ENCODE results near the gene DESI1. TPM values are rescaled to one million over a fixed set of nuclear protein-coding genes. Genes with fewer than 3 reads are reported as not detected.
"Not testable (repeated sequence)": the region's sequence is repeated elsewhere in the genome, so short reads cannot be mapped to it uniquely, and the experiment has no call there.

Gene DESI1
- 34.5 TPM for total RNA-seq (ENCODE audit: unreplicated experiment)
- long read RNA-seq, transcript DESI1-201 (6 exons, 3,833 nt) = major isoform, 8 of 19 reads
- long read RNA-seq, partial matches to known transcripts = 0 of 19 reads
- long read RNA-seq, other reads (novel, unspliced or antisense) = 11 of 19 reads

GRCh38 chr22:41620589-41621098 lies at the start of gene DESI1:
DESI1 (minus strand) TSS chr22:41621043; CDS start chr22:41620839, 204 bp downstream.
- H3K9me3 Mint-ChIP-seq (ENCODE audit: unreplicated experiment) = peaks cover 4% of the 10 kb centered on the region
- peaks cover 9% of the 10 kb centered on the region for H3K4me1 Mint-ChIP-seq (ENCODE audit: low read depth, unreplicated experiment)
- H3K36me3 Mint-ChIP-seq (ENCODE audit: unreplicated experiment) = no peaks in the 10 kb centered on the region
- peaks cover 3% of the 10 kb centered on the region for H3K27me3 Mint-ChIP-seq (ENCODE audit: unreplicated experiment)
- H3K4me3 Mint-ChIP-seq (ENCODE audit: unreplicated experiment) = peak within 1 kb of the TSS; percentile 98
- no peak for DNase-seq
- TF ChIP-seq CTCF (IDR thresholded peaks at IDR 0.05; ENCODE audit: partially characterized antibody, unreplicated experiment) = no peak
- H3K27ac Mint-ChIP-seq (ENCODE audit: unreplicated experiment) = peak within 1 kb of the TSS; percentile 92

- Mint-ChIP-seq H3K4me1 (ENCODE audit: low read depth, unreplicated experiment) (no peaks in the 10 kb centered on the region), H3K27me3 (ENCODE audit: unreplicated experiment) (peaks cover 3% of the 10 kb centered on the region), H3K27ac (ENCODE audit: unreplicated experiment) (no peak overlapping the region), H3K36me3 (ENCODE audit: unreplicated experiment) (no peaks in the 10 kb centered on the region), H3K4me3 (ENCODE audit: unreplicated experiment) (no peak overlapping the region), H3K9me3 (ENCODE audit: unreplicated experiment) (peaks cover 2% of the 10 kb centered on the region)
- TF ChIP-seq CTCF (IDR thresholded peaks at IDR 0.05; ENCODE audit: partially characterized antibody, unreplicated experiment) = no peak
- no peak for DNase-seq
Measured at GRCh38 chr22:41668971-41669911, 48.4 kb upstream of the DESI1 start.

- H3K4me1 Mint-ChIP-seq (ENCODE audit: low read depth, unreplicated experiment) = no peaks in the 10 kb centered on the region
- no peak for DNase-seq
- H3K27me3 Mint-ChIP-seq (ENCODE audit: unreplicated experiment) = peaks cover 3% of the 10 kb centered on the region
- peaks cover 2% of the 10 kb centered on the region for H3K9me3 Mint-ChIP-seq (ENCODE audit: unreplicated experiment)
- H3K27ac Mint-ChIP-seq (ENCODE audit: unreplicated experiment) = no peak overlapping the region
- TF ChIP-seq CTCF (IDR thresholded peaks at IDR 0.05; ENCODE audit: partially characterized antibody, unreplicated experiment) = no peak
- no peak overlapping the region for H3K4me3 Mint-ChIP-seq (ENCODE audit: unreplicated experiment)
- H3K36me3 Mint-ChIP-seq (ENCODE audit: unreplicated experiment) = no peaks in the 10 kb centered on the region
Measured at GRCh38 chr22:41664951-41665350, 44.1 kb upstream of the DESI1 start.

GRCh38 chr22:41664490-41664889 lies 43.6 kb upstream of the DESI1 start:
- no peak for DNase-seq
- H3K36me3 Mint-ChIP-seq (ENCODE audit: unreplicated experiment) = no peaks in the 10 kb centered on the region
- no peaks in the 10 kb centered on the region for H3K4me1 Mint-ChIP-seq (ENCODE audit: low read depth, unreplicated experiment)
- peaks cover 2% of the 10 kb centered on the region for H3K9me3 Mint-ChIP-seq (ENCODE audit: unreplicated experiment)
- H3K27me3 Mint-ChIP-seq (ENCODE audit: unreplicated experiment) = peaks cover 3% of the 10 kb centered on the region
- no peak for TF ChIP-seq CTCF (IDR thresholded peaks at IDR 0.05; ENCODE audit: partially characterized antibody, unreplicated experiment)
- no peak overlapping the region for H3K27ac Mint-ChIP-seq (ENCODE audit: unreplicated experiment)
- no peak overlapping the region for H3K4me3 Mint-ChIP-seq (ENCODE audit: unreplicated experiment)

- not testable (repeated sequence) for H3K27ac Mint-ChIP-seq (ENCODE audit: unreplicated experiment); H3K4me3 Mint-ChIP-seq (ENCODE audit: unreplicated experiment); H3K4me1 Mint-ChIP-seq (ENCODE audit: low read depth, unreplicated experiment); H3K9me3 Mint-ChIP-seq (ENCODE audit: unreplicated experiment); DNase-seq; H3K36me3 Mint-ChIP-seq (ENCODE audit: unreplicated experiment); H3K27me3 Mint-ChIP-seq (ENCODE audit: unreplicated experiment)
Measured at GRCh38 chr22:41663594-41663993, 42.8 kb upstream of the DESI1 start.
